ENCODE measurements around the gene TCF20.

- TF ChIP-seq POLR2A (IDR thresholded peaks at IDR 0.05) (no peak), CTCF (IDR thresholded peaks at IDR 0.05) (no peak)
These were observed 42.8 kb upstream of the TCF20 start for GRCh38 chr22:42313204-42313603.
